ENCODE data around the gene TCERG1L. TPM values are rescaled to one million over a fixed set of nuclear protein-coding genes. Genes with fewer than 3 reads are reported as not detected.

Gene TCERG1L
- total and polyA plus RNA-seq, 4 donors = 0.02 to 0.09 (median 0.08) TPM; not detected in 1

- 55 to 63% methylated on average over 16 of the region's 16 CpGs for WGBS, 2 donors
Observed at GRCh38 chr10:131249238-131249954, 62.1 kb downstream of the TCERG1L start.

GRCh38 chr10:131248376-131249165 lies 63.0 kb downstream of the TCERG1L start:
- WGBS, 2 donors = 81 to 82% methylated on average over 20 of the region's 20 CpGs
- no peak for ATAC-seq (ENCODE audit: insufficient read depth, low FRiP score)
- Histone ChIP-seq H3K36me3 (ENCODE audit: control insufficient read depth in 4 of 4, insufficient read depth in 4 of 4, low read length in 4 of 4) (no peaks in the 10 kb centered on the region), H3K4me3 (no peak overlapping the region), H3K27me3 (ENCODE audit: control insufficient read depth in 3 of 3, insufficient read depth in 3 of 3, low read length in 2 of 3) (peaks cover 0 to 26% (median 19%) of the 10 kb centered on the region in 3 donors), H3K9me3 (ENCODE audit: control insufficient read depth in 4 of 4, insufficient read depth in 3 of 4, low read length in 3 of 4) (peaks cover 0 to 7% (median 0%) of the 10 kb centered on the region in 4 donors), H3K9ac (ENCODE audit: insufficient read depth in 1 of 2, low read length in 2 of 2) (no peak overlapping the region), H3K4me1 (ENCODE audit: control insufficient read depth in 5 of 5, insufficient read depth in 5 of 5, low read length in 5 of 5) (peaks cover 0 to 9% (median 0%) of the 10 kb centered on the region in 5 donors), H3K27ac (ENCODE audit: low read depth in 1 of 2, low read length in 1 of 2) (no peak overlapping the region)
- DNase-seq = no peak
- TF ChIP-seq CTCF (IDR thresholded peaks at IDR 0.05; ENCODE audit: control extremely low read depth, extremely low read depth) = no peak

More at GRCh38 chr10:131249238-131249954, 62.1 kb downstream of the TCERG1L start:
- TF ChIP-seq CTCF (IDR thresholded peaks at IDR 0.05; ENCODE audit: control extremely low read depth, extremely low read depth) = no peak
- Histone ChIP-seq H3K4me3 (no peak overlapping the region), H3K36me3 (ENCODE audit: control insufficient read depth in 4 of 4, insufficient read depth in 4 of 4, low read length in 4 of 4) (no peaks in the 10 kb centered on the region), H3K27me3 (ENCODE audit: control insufficient read depth in 3 of 3, insufficient read depth in 3 of 3, low read length in 2 of 3) (peaks cover 0 to 26% (median 19%) of the 10 kb centered on the region in 3 donors), H3K9me3 (ENCODE audit: control insufficient read depth in 4 of 4, insufficient read depth in 3 of 4, low read length in 3 of 4) (peaks cover 0 to 7% (median 0%) of the 10 kb centered on the region in 4 donors), H3K27ac (ENCODE audit: low read depth in 1 of 2, low read length in 1 of 2) (no peak overlapping the region), H3K4me1 (ENCODE audit: control insufficient read depth in 5 of 5, insufficient read depth in 5 of 5, low read length in 5 of 5) (peaks cover 0 to 9% (median 0%) of the 10 kb centered on the region in 5 donors), H3K9ac (ENCODE audit: insufficient read depth in 1 of 2, low read length in 2 of 2) (no peak overlapping the region)
- no peak for ATAC-seq (ENCODE audit: insufficient read depth, low FRiP score)
- DNase-seq = no peak

GRCh38 chr10:131247873-131248272 lies 63.6 kb downstream of the TCERG1L start:
- DNase-seq = no peak
- TF ChIP-seq CTCF (IDR thresholded peaks at IDR 0.05; ENCODE audit: control extremely low read depth, extremely low read depth) = no peak

More at GRCh38 chr10:131247873-131248272, 63.6 kb downstream of the TCERG1L start:
- Histone ChIP-seq H3K9ac (ENCODE audit: insufficient read depth in 1 of 2, low read length in 2 of 2) (no peak overlapping the region), H3K27ac (ENCODE audit: low read depth in 1 of 2, low read length in 1 of 2) (no peak overlapping the region), H3K4me3 (no peak overlapping the region), H3K4me1 (ENCODE audit: control insufficient read depth in 5 of 5, insufficient read depth in 5 of 5, low read length in 5 of 5) (peaks cover 0 to 9% (median 0%) of the 10 kb centered on the region in 5 donors), H3K36me3 (ENCODE audit: control insufficient read depth in 4 of 4, insufficient read depth in 4 of 4, low read length in 4 of 4) (no peaks in the 10 kb centered on the region), H3K9me3 (ENCODE audit: control insufficient read depth in 4 of 4, insufficient read depth in 3 of 4, low read length in 3 of 4) (peaks cover 0 to 7% (median 0%) of the 10 kb centered on the region in 4 donors), H3K27me3 (ENCODE audit: control insufficient read depth in 3 of 3, insufficient read depth in 3 of 3, low read length in 2 of 3) (peaks cover 0 to 26% (median 19%) of the 10 kb centered on the region in 3 donors)
- ATAC-seq (ENCODE audit: insufficient read depth, low FRiP score) = no peak
- WGBS, 2 donors = 86 to 93% methylated on average over 6 of the region's 6 CpGs

All from lung (tissue), 12 donors.